GM21381 (cell line): ENCODE results near the gene GET4.
"Not testable (repeated sequence)": the region's sequence is repeated elsewhere in the genome, so short reads cannot be mapped to it uniquely, and the experiment has no call there.

Experiments
- ATAC-seq: cut with Tn5 transposase; IDR thresholded peaks from one replicate; pipeline ENCODE4 v1.9.1; 2021; ENCODE audit warnings: mild to moderate bottlenecking, moderate library complexity; ENCODE audit not compliant: unreplicated experiment

Gene GET4

GRCh38 chr7:845091-845490 is 31.3 kb upstream of the GET4 start:
- ATAC-seq = no peak

- ATAC-seq = no peak
These were observed 30.6 kb upstream of the GET4 start for GRCh38 chr7:845731-846130.

DNA sequence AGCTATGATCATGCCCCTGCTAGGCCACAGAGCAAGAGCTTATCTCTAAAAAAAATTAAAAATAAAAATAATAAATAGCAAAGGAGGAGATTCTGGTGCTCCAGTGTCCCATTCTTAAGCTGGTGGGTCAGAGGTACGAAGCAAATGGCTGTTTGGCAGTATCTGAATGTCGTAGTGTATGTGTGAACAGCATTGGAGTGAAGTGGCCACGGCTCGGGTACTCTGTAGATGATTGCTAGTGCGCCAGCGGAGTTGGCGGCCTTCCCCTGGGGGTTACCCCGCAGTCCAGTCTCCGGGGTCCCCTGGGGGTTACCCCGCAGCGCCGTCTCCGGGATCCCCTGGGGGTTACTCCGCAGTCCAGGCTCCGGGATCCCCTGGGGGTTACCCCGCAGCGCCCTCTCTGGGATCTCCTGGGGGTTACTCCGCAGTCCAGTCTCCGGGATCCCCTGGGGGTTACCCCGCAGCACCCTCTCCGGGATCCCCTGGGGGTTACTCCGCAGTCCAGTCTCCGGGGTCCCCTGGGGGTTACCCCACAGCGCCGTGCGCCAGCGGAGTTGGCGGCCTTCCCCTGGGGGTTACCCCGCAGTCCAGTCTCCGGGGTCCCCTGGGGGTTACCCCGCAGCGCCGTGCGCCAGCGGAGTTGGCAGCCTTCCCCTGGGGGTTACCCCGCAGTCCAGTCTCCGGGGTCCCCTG is 29.2 kb upstream of the GET4 start:
- not testable (repeated sequence) for ATAC-seq

DNA sequence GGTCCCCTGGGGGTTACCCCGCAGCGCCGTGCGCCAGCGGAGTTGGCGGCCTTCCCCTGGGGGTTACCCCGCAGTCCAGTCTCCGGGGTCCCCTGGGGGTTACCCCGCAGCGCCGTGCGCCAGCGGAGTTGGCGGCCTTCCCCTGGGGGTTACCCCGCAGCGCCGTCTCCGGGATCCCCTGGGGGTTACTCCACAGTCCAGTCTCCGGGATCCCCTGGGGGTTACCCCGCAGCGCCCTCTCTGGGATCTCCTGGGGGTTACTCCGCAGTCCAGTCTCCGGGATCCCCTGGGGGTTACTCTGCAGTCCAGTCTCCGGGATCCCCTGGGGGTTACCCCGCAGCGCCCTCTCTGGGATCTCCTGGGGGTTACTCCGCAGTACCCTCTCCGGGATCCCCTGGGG is 28.6 kb upstream of the GET4 start:
- not testable (repeated sequence) for ATAC-seq

DNA sequence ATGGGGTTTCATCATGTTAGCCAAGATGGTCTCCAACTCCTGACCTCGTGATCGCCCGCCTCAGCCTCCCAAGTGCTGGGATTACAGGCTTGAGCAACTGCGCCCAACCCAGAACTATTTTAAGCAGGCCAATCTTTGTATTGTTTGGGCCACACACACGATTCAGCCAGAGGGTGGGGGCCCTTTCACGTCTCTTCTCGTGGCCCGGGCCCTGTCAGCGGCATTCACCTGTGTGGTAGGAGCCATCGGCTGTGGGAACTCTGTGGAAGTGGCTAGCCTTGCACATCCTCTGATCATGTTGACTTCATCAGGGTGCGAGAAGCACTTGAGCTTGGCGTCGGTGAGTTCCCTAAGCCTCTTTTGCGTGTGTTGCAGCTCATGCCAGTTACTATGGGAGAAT is 27.2 kb upstream of the GET4 start:
- ATAC-seq = no peak

DNA sequence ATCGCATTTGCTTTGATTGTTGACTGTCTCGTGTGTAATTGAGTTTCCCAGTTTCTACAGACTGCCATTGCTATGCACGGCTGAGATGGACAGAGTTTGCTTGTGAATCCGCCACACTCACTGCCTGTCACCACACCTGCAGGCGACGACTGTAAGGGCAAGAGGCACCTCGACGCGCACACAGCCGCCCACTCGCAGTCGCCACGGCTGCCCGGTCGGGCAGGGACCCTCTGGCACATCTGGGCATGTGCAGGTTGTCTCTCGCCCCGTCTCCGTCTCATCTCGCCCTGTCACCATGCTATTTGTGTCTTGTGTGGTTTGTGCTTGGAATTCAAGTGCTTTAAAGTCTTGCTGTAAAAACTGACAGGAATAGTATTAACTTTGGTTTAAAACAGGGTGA is 26.6 kb upstream of the GET4 start:
- no peak for ATAC-seq

- no peak for ATAC-seq
These were observed 25.1 kb upstream of the GET4 start for GRCh38 chr7:851204-851603.

DNA sequence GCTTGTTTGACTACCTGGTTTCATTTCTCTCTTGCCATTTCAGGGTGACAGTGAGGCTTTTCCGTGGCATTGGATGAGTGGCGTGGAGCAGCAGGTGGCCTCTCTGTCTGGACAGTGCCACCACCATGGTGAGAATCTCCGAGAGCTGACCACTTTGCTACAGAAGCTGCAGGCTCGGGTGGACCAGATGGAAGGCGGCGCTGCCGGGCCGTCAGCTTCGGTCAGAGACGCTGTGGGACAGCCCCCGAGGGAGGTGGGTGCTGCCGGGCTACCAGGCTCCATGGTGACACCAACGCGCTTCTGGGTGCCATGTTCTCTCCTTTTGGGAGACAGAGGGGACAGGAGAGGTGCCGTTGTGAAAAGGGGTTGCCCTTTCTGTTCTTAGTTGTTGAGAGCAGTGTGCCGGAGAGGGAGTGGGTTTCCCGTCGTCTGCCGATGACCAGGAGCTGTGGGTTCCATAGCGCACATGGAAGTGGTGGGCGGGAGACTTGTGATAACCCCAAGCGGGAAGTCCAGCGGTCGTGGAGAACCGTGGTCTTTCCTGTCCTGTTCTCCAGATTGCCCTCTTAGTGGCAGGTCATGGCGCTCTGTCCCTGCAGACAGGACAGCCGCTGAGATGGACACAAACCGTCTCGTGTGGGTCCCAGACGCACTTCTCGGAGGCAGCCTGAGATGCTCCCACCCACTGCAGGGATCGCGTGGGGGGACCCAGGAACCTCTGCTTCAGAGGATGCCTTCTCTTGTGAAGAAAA is 22.8 kb upstream of the GET4 start:
- ATAC-seq = no peak

GRCh38 chr7:854118-854775 is 22.1 kb upstream of the GET4 start:
- ATAC-seq = no peak

DNA sequence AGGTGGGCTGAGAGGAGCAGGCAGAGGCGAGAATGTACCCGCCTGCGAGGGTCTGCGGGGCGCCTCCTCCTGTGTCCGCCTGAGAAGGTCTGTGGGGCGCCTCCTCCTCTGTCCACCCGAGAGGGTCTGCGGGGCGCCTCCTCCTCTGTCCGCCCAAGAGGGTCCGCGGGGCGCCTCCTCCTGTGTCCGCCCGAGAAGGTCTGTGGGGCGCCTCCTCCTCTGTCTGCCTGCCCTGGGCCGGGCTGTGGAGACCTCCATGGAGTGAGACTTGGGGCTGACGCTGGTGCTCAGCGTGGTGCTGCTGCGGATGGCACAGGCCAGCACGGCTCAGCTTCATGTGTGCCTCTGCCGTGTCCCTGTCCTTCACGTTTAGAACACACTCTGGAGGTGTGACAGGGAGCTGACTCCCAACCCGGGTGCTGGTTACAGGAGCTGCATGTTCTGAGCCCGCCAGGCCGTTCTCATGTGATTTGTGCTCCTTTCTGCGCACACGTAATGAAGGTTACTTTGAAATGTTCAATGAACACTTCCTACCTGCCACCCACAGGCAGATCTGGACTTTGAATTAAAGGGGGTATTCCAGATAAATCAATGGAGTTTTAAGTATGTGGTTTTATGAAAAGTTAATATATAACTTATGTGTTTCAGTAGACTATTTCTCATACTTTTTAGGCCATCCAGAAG is 20.5 kb upstream of the GET4 start:
- ATAC-seq = no peak

GRCh38 chr7:856444-857095 is 19.8 kb upstream of the GET4 start:
- ATAC-seq = no peak

DNA sequence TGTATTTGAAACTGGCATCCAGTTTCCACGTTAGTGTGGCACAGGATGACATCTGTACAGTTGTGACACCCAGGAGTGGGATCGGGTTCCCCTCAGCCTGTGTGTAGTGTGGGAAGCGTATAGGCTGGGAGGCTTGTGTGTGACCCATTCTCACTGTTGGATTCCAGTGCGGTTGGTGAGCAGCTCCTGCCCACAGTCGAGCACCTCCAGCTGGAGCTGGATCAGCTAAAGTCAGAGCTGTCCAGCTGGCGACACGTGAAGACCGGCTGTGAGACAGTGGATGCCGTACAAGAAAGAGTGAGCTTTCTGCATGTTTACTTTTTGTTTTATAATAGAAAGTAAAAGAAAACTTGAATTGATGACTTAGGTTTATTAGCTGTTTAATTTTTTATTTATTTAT is 18.7 kb upstream of the GET4 start:
- ATAC-seq = no peak

DNA sequence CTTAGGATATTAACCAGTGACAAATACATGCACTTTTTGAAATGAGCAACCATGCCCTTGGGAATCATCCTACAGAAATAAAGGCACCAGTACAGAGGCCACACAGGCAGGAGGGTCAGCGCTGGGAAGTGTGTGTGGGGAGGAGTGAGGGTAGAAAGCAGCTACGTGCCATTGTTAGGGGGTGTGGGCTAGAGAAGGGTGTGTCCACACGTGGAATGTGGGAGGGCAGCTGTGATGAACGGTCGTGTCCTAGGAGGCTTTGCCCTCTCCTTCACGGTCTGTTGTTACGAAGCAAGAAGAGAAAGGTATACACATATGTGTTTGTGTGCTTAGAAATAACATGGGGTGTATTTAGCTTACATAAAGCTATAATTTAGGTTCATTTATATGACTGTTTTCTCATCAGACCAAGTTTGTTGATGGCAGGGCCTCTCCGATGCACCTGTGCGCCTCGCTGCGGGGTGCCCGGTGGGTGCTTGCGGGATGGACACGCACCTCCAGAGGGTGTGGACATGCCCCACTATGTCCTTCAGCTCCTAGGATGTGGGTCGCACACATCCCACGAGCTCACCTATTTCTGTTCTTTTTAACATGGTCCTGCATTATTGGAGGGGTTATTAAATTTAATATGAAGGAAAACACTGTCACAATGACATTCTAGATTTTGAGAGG is 16.9 kb upstream of the GET4 start:
- ATAC-seq = no peak

GRCh38 chr7:860149-860548 is 16.2 kb upstream of the GET4 start:
- ATAC-seq = no peak

DNA sequence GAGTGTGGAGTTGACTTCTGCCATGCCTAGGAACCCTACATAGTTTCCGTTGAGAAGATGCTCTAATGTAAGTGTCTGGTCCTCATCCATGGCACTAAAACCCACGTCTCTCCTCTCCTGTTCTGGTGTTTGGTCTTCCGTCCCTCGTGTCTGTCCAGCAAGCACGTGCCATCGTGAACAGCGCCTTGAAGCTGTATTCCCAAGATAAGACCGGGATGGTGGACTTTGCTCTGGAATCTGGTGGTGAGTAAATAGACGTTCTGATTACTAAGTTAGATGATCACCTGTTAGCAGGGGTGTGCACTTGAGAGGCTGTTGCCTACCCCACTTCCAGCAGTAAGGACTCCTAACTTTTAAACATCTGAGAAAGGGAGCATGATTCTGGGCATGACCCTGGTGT is 15.1 kb upstream of the GET4 start:
- ATAC-seq = no peak

DNA sequence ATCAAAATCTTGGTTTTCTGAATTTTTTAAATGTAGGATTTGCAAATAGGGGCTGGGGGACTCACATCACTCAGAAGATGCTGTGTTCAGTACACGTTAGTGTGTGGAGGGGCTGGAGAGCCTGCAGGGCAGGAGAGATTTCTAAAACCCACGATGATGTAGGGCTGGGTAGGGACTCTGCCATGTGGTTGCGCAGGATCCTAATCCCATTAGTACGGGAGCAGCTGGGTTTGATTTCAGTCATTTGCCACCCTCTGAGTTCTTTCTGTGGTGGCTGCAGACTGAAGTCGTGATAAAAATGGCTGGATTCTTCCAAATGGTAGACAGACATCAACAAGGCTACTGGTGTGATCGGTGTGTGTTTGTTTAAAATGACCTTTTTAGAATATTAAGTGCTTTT is 14.2 kb upstream of the GET4 start:
- ATAC-seq = no peak

DNA sequence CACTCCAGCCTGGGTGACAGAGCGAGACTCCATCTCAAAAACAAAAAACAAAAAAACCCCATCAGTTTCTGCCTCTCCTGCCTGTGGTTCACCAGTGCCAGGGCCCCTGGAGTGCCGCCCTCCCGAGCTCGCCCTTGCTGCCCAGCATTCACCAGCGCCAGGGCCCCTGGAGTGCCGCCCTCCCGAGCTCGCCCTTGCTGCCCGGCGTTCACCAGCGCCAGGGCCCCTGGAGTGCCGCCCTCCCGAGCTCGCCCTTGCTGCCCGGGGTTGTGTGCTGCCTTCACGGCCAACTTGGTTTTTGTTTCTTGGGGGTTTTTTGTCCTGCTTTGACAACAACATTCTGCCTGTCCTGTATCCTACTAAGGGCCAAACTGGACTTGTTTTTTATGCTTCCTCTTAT is 13.2 kb upstream of the GET4 start:
- ATAC-seq = no peak

- no peak for ATAC-seq
These were observed 10.4 kb upstream of the GET4 start for GRCh38 chr7:865921-866320.

GRCh38 chr7:867001-867405 is 9.4 kb upstream of the GET4 start:
- no peak for ATAC-seq

GRCh38 chr7:867406-868188 is 8.8 kb upstream of the GET4 start:
- ATAC-seq = no peak
